IMR-90 (cell line): ENCODE measurements around the gene RHBDD1.

Experiments used
- BHLHE40 ChIP-seq: fragments of 150-350 bp; IDR thresholded peaks from 2 replicates; pipeline ENCODE4 v1.6.1; 2016; ENCODE audit warnings: mild to moderate bottlenecking, low read depth, low read length
- CEBPB ChIP-seq: IDR thresholded peaks from 2 replicates; pipeline ENCODE4 v1.6.1; 2012; ENCODE audit warnings: low read depth, low read length, improper control_type of control experiment
- FOS ChIP-seq: fragments of 150-350 bp; IDR thresholded peaks from 2 replicates; pipeline ENCODE4 v1.6.1; 2016; ENCODE audit warnings: low read depth, low read length
- MXI1 ChIP-seq: IDR thresholded peaks from 2 replicates; pipeline ENCODE4 v1.6.1; 2012; ENCODE audit warnings: low read depth, mild to moderate bottlenecking, low read length, moderate library complexity, borderline replicate concordance
- POLR2A ChIP-seq: IDR thresholded peaks from 2 replicates; pipeline ENCODE4 v1.6.1; 2012; ENCODE audit warnings: mild to moderate bottlenecking, low read depth, low read length
- RAD21 ChIP-seq: IDR thresholded peaks from 2 replicates; pipeline ENCODE4 v1.6.1; 2012; ENCODE audit warnings: low read length, improper control_type of control experiment
- RCOR1 ChIP-seq: IDR thresholded peaks from 2 replicates; pipeline ENCODE4 v1.6.1; 2012; ENCODE audit warnings: mild to moderate bottlenecking, low read length, improper control_type of control experiment; ENCODE audit not compliant: insufficient replicate concordance
- SMC3 ChIP-seq: fragments of 150-350 bp; IDR thresholded peaks from 2 replicates; pipeline ENCODE4 v1.6.1; 2016; ENCODE audit warnings: low read depth, mild to moderate bottlenecking, antibody characterized with exemption, low read length, moderate library complexity
- TF ChIP-seq, protein P1 (sequence below): conservative IDR thresholded peaks from 2 replicates; pipeline ENCODE4 v1.5.1; 2012; ENCODE audit warnings: mild to moderate bottlenecking, low read depth, low read length, improper control_type of control experiment
- TF ChIP-seq, protein P2 (sequence below): fragments of 150-350 bp; IDR thresholded peaks from 2 replicates; pipeline ENCODE4 v1.6.1; 2016; ENCODE audit warnings: low read depth, mild to moderate bottlenecking, low read length, moderate library complexity, borderline replicate concordance
- TF ChIP-seq, protein P3 (sequence below): fragments of 150-350 bp; IDR thresholded peaks from 2 replicates; pipeline ENCODE4 v1.6.1; 2017; ENCODE audit warnings: mild to moderate bottlenecking, antibody characterized with exemption, low read length, low read depth

- TF ChIP-seq, protein P1, sequence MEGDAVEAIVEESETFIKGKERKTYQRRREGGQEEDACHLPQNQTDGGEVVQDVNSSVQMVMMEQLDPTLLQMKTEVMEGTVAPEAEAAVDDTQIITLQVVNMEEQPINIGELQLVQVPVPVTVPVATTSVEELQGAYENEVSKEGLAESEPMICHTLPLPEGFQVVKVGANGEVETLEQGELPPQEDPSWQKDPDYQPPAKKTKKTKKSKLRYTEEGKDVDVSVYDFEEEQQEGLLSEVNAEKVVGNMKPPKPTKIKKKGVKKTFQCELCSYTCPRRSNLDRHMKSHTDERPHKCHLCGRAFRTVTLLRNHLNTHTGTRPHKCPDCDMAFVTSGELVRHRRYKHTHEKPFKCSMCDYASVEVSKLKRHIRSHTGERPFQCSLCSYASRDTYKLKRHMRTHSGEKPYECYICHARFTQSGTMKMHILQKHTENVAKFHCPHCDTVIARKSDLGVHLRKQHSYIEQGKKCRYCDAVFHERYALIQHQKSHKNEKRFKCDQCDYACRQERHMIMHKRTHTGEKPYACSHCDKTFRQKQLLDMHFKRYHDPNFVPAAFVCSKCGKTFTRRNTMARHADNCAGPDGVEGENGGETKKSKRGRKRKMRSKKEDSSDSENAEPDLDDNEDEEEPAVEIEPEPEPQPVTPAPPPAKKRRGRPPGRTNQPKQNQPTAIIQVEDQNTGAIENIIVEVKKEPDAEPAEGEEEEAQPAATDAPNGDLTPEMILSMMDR: no peak
- TF ChIP-seq POLR2A (no peak), RCOR1 (no peak), BHLHE40 (no peak), CEBPB (no peak), RAD21 (no peak), MXI1 (no peak), SMC3 (no peak), FOS (no peak)
- TF ChIP-seq, protein P2, sequence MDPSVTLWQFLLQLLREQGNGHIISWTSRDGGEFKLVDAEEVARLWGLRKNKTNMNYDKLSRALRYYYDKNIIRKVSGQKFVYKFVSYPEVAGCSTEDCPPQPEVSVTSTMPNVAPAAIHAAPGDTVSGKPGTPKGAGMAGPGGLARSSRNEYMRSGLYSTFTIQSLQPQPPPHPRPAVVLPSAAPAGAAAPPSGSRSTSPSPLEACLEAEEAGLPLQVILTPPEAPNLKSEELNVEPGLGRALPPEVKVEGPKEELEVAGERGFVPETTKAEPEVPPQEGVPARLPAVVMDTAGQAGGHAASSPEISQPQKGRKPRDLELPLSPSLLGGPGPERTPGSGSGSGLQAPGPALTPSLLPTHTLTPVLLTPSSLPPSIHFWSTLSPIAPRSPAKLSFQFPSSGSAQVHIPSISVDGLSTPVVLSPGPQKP: no peak
- TF ChIP-seq, protein P3, sequence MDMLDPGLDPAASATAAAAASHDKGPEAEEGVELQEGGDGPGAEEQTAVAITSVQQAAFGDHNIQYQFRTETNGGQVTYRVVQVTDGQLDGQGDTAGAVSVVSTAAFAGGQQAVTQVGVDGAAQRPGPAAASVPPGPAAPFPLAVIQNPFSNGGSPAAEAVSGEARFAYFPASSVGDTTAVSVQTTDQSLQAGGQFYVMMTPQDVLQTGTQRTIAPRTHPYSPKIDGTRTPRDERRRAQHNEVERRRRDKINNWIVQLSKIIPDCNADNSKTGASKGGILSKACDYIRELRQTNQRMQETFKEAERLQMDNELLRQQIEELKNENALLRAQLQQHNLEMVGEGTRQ: no peak
These were observed 171.3 kb downstream of the RHBDD1 start for GRCh38 chr2:227007148-227007547.
